ENCODE measurements around the gene CCDC183. TPM values are rescaled to one million over a fixed set of nuclear protein-coding genes. Genes with fewer than 3 reads are reported as not detected.

CCDC183 gene
- polyA plus RNA-seq, 1 donor (not counting 4 experiments of a cell fraction or from before 2014, with no cell fraction given), result 0.03 TPM

- H2AFZ ChIP-seq (ENCODE audit: control insufficient read depth, low read length), result no peak overlapping the region
- FAIRE-seq (no peak), DNase-seq (ENCODE audit: low read depth, low spot score) (no peak)
- H3K27me3 ChIP-seq (ENCODE audit: control insufficient read depth, extremely low read depth, insufficient read depth, low read length), result peaks cover 43% of the 10 kb centered on the region
- H3K4me3 ChIP-seq (ENCODE audit: control insufficient read depth in 2 of 3, extremely low read depth in 1 of 3, insufficient read depth in 2 of 3, low read depth in 1 of 3, low read length in 3 of 3), result no peak overlapping the region
- peaks cover 6% of the 10 kb centered on the region for H3K79me2 ChIP-seq (ENCODE audit: control insufficient read depth, insufficient read depth, low read length)
- no peak overlapping the region for H3K4me2 ChIP-seq (ENCODE audit: control insufficient read depth, extremely low read depth, insufficient read depth, low read depth, low read length)
- peaks cover 6% of the 10 kb centered on the region for H4K20me1 ChIP-seq (ENCODE audit: control insufficient read depth, extremely low read depth, insufficient read depth, low read length)
- H3K9ac ChIP-seq (ENCODE audit: control insufficient read depth, extremely low read depth, insufficient read depth, low read length), result no peak overlapping the region
- H3K9me1 ChIP-seq (ENCODE audit: control insufficient read depth, extremely low read depth, insufficient read depth, low read length), result no peaks in the 10 kb centered on the region
- H3K27ac ChIP-seq (ENCODE audit: control insufficient read depth, insufficient read depth, low read length), result no peak overlapping the region
- no peaks in the 10 kb centered on the region for H3K9me3 ChIP-seq (ENCODE audit: control insufficient read depth, low read depth, low read length)
- dilution Hi-C loops (cut with MboI; ENCODE audit: extremely low pct_ligation_motif_present, low sequenced_read_pairs), result no loop called here
- H3K36me3 ChIP-seq (ENCODE audit: control insufficient read depth in 2 of 2, extremely low read depth in 1 of 2, insufficient read depth in 2 of 2, low read length in 2 of 2), result peaks cover 2 to 4% of the 10 kb centered on the region in 2 experiments
- H3K4me1 ChIP-seq (ENCODE audit: control insufficient read depth, extremely low read depth, insufficient read depth, low read length), result peaks cover 18% of the 10 kb centered on the region
- TF ChIP-seq EZH2 (IDR thresholded peaks at IDR 0.05; ENCODE audit: low read length), result peak; percentile 38
- TF ChIP-seq, protein P1, sequence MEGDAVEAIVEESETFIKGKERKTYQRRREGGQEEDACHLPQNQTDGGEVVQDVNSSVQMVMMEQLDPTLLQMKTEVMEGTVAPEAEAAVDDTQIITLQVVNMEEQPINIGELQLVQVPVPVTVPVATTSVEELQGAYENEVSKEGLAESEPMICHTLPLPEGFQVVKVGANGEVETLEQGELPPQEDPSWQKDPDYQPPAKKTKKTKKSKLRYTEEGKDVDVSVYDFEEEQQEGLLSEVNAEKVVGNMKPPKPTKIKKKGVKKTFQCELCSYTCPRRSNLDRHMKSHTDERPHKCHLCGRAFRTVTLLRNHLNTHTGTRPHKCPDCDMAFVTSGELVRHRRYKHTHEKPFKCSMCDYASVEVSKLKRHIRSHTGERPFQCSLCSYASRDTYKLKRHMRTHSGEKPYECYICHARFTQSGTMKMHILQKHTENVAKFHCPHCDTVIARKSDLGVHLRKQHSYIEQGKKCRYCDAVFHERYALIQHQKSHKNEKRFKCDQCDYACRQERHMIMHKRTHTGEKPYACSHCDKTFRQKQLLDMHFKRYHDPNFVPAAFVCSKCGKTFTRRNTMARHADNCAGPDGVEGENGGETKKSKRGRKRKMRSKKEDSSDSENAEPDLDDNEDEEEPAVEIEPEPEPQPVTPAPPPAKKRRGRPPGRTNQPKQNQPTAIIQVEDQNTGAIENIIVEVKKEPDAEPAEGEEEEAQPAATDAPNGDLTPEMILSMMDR (optimal IDR thresholded peaks at IDR 0.05 in 1 of 3, IDR thresholded peaks at IDR 0.05 in 1 of 3, conservative IDR thresholded peaks at IDR 0.05 in 1 of 3; ENCODE audit: extremely low read depth in 1 of 3, insufficient read depth in 2 of 3, low read length in 3 of 3), result no peak
Measured at GRCh38 chr9:136845465-136846260, 49.5 kb downstream of the CCDC183 start.

DNA sequence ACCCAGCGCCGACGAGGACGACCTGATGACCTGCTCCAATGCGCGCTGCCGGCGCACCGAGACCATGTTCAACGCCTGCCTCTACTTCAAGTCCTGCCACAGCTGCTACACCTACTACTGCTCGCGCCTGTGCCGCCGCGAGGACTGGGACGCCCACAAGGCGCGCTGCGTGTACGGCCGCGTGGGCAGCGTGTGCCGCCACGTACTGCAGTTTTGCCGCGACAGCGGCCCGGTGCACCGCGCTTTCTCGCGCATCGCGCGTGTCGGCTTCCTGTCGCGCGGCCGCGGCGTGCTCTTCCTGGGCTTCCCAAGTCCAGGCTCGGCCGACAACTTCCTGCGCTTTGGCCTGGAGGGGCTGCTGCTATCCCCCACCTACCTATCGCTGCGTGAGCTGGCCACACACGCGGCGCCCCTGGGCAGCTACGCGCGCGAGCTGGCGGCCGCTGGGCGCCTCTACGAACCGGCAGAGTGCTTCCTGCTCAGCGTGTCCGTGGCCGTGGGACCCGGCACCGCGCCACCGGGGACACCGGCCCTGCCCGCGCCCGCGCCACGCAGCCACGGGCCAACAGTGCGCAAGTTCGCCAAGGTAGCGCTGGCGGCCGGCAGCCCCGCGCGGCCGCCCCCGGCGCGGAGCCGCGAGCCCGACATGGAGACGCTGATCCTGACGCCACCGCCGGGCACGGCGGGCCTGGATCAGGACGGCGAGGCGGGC, 50.4 kb downstream of the CCDC183 start:
- Histone ChIP-seq H3K4me1 (ENCODE audit: control insufficient read depth, extremely low read depth, insufficient read depth, low read length) (peaks cover 15% of the 10 kb centered on the region), H3K79me2 (ENCODE audit: control insufficient read depth, insufficient read depth, low read length) (peaks cover 6% of the 10 kb centered on the region), H2AFZ (ENCODE audit: control insufficient read depth, low read length) (no peak overlapping the region), H3K4me3 (ENCODE audit: control insufficient read depth in 2 of 3, extremely low read depth in 1 of 3, insufficient read depth in 2 of 3, low read depth in 1 of 3, low read length in 3 of 3) (no peak overlapping the region), H3K36me3 (ENCODE audit: control insufficient read depth in 2 of 2, extremely low read depth in 1 of 2, insufficient read depth in 2 of 2, low read length in 2 of 2) (peaks cover 0 to 13% of the 10 kb centered on the region in 2 experiments), H3K9ac (ENCODE audit: control insufficient read depth, extremely low read depth, insufficient read depth, low read length) (no peak overlapping the region), H3K9me3 (ENCODE audit: control insufficient read depth, low read depth, low read length) (no peaks in the 10 kb centered on the region), H3K4me2 (ENCODE audit: control insufficient read depth, extremely low read depth, insufficient read depth, low read depth, low read length) (peak overlapping the region; percentile 22), H3K27me3 (ENCODE audit: control insufficient read depth, extremely low read depth, insufficient read depth, low read length) (peaks cover 43% of the 10 kb centered on the region), H3K27ac (ENCODE audit: control insufficient read depth, insufficient read depth, low read length) (no peak overlapping the region), H4K20me1 (ENCODE audit: control insufficient read depth, extremely low read depth, insufficient read depth, low read length) (peaks cover 6% of the 10 kb centered on the region), H3K9me1 (ENCODE audit: control insufficient read depth, extremely low read depth, insufficient read depth, low read length) (no peaks in the 10 kb centered on the region)
- FAIRE-seq, result no peak
- no peak for DNase-seq (ENCODE audit: low read depth, low spot score)
- dilution Hi-C loops (cut with MboI; ENCODE audit: extremely low pct_ligation_motif_present, low sequenced_read_pairs), result no loop called here
- TF ChIP-seq, protein P1 (optimal IDR thresholded peaks at IDR 0.05 in 1 of 3, IDR thresholded peaks at IDR 0.05 in 1 of 3, conservative IDR thresholded peaks at IDR 0.05 in 1 of 3; ENCODE audit: extremely low read depth in 1 of 3, insufficient read depth in 2 of 3, low read length in 3 of 3), result no peak
- peak; percentile 84 for TF ChIP-seq EZH2 (IDR thresholded peaks at IDR 0.05; ENCODE audit: low read length)
